Measurements from ENCODE around the gene CLDN24.

DNA sequence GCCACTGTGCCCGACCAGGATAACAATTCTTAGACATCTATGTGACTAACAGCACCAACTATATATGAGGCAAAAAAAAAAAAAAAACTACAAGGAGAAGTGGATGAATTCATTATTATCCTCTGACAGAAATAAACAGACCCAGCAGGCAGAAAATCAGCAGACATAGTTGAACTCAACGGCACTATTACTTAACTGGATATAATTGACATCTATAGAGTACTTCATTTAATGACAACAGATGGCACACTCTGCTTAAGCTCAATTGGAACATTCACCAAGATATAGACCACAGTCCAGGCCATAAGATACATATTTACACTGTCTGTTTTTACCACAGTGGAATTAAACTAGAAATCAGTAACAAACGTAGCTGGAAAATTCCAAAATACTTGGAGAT, 15.4 kb downstream of the CLDN24 start:
- no peak for TF ChIP-seq RAD21 (IDR thresholded peaks at IDR 0.05; ENCODE audit: low read depth)
- TF ChIP-seq, protein P1, sequence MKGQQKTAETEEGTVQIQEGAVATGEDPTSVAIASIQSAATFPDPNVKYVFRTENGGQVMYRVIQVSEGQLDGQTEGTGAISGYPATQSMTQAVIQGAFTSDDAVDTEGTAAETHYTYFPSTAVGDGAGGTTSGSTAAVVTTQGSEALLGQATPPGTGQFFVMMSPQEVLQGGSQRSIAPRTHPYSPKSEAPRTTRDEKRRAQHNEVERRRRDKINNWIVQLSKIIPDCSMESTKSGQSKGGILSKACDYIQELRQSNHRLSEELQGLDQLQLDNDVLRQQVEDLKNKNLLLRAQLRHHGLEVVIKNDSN (IDR thresholded peaks at IDR 0.05), result no peak
